WTC11 (cell line): ENCODE measurements around the gene KIR2DL4.

Source experiments
- NFYB ChIP-seq: sonication (generic); formaldehyde crosslinking; conservative IDR thresholded peaks from 2 replicates; pipeline ENCODE4 v1.8.0; 2022; ENCODE audit warnings: low read depth, missing genetic modification reagents
- TP53 ChIP-seq: sonication (generic); formaldehyde crosslinking; IDR thresholded peaks from 2 replicates; pipeline ENCODE4 v1.8.1; 2023; ENCODE audit warnings: mild to moderate bottlenecking, missing genetic modification reagents

DNA sequence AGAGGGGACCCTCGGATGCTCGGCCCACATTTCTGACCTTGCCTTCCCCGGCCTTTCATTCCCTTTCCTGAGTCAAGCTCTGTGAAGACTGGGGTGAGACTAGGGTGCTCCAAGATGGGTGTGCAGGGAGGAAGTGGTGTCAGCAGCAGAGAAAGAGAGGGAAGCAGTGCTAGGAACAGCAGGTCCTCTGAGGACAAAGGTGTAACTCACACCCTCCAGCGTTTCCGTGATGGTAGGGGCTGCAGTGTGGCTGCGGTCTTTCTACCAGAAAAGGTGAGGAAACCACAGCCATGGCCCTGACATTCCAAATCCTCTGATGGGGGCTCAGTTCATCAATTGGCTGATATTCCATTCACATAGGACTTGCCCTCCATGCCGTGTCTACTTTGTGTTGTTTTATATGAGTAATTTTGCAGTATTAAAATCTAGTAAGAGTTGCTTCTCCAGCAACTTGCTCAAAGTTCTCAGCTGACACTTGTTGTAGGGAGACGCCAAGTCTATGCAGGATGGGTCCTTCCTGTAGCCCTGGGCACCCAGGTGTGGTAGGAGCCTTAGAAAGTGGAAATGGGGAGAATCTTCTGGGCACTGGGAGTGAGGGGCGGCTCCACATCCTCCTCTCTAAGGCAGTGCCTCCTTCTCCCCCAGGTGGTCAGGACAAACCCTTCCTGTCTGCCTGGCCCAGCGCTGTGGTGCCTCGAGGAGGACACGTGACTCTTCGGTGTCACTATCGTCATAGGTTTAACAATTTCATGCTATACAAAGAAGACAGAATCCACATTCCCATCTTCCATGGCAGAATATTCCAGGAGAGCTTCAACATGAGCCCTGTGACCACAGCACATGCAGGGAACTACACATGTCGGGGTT, 14.5 kb downstream of the KIR2DL4 start:
- TF ChIP-seq TP53 (CRISPR knock-in tag) (no peak), NFYB (CRISPR knock-in tag) (no peak)
